HepG2 (cell line): Measurements from ENCODE around the gene NDUFS1. TPM values are rescaled to one million over a fixed set of nuclear protein-coding genes. Genes with fewer than 3 reads are reported as not detected.
A peak's percentile ranks its signal among the peaks of the same experiment; 100 is the strongest.

Experiments used
- FOXC1 ChIP-seq: sonication (generic); formaldehyde crosslinking; IDR thresholded peaks from 2 replicates; pipeline ENCODE4 v1.8.0; 2022; ENCODE audit warnings: mild to moderate bottlenecking, missing genetic modification reagents, borderline replicate concordance
- MIXL1 ChIP-seq: IDR thresholded peaks from 2 replicates; pipeline ENCODE4 v1.6.1; 2016
- PRDM10 ChIP-seq: sonication (generic); formaldehyde crosslinking; IDR thresholded peaks from 2 replicates; pipeline ENCODE4 v1.4.0; 2020; ENCODE audit warnings: low read depth, missing genetic modification reagents
- SMARCC2 ChIP-seq: fragments of 450-650 bp; IDR thresholded peaks from 2 replicates; pipeline ENCODE4 v1.6.1; 2017; ENCODE audit warnings: antibody characterized with exemption, mild to moderate bottlenecking
- TBX2 ChIP-seq: sonication (generic); formaldehyde crosslinking; IDR thresholded peaks from 2 replicates; pipeline ENCODE4 v1.5.0; 2020; ENCODE audit warnings: missing genetic modification reagents, mild to moderate bottlenecking, borderline replicate concordance
- U2AF2 ChIP-seq: fragments of 200-400 bp; formaldehyde crosslinking; IDR thresholded peaks from 2 replicates; pipeline ENCODE4 v1.6.1; 2017; ENCODE audit warnings: low read depth, mild to moderate bottlenecking, low read length
- ZBTB7B ChIP-seq: sonication (generic); formaldehyde crosslinking; IDR thresholded peaks from 2 replicates; pipeline ENCODE4 v1.4.0; 2020; ENCODE audit warnings: missing genetic modification reagents
- ZNF556 ChIP-seq: sonication (generic); formaldehyde crosslinking; IDR thresholded peaks from 2 replicates; pipeline ENCODE4 v1.4.0; 2020; ENCODE audit warnings: mild to moderate bottlenecking, missing genetic modification reagents, borderline replicate concordance
- ZNF605 ChIP-seq: sonication (generic); formaldehyde crosslinking; IDR thresholded peaks from 2 replicates; pipeline ENCODE4 v1.8.0; 2022; ENCODE audit warnings: mild to moderate bottlenecking, missing genetic modification reagents
- polyA plus RNA-seq, 8 experiments: library from polyadenylated mRNA; depleted of rRNA in 3 of 8; stranded (reverse) in 7 of 8; unstranded in 1 of 8; fragments of >200 nt; fragmentation: Illumina TruSeq in 4 of 8; extraction: Trizol in 4 of 8; gene quantifications; 2 replicates each; pipeline versions ENCODE4 v1.2.1 to v1.2.3, GENCODE V29; 2011 to 2016; ENCODE audit warnings: low read depth in 4 of 8, missing spikeins in 1 of 8, mixed read lengths in 1 of 8; ENCODE audit not compliant: insufficient read depth in 1 of 8
- total RNA-seq, 5 experiments: library from RNA; depleted of rRNA; stranded (reverse); fragments of >200 nt; fragmentation: Illumina TruSeq; extraction: Trizol; gene quantifications; 2 replicates each; pipeline ENCODE4 v1.2.3, GENCODE V29; 2016; ENCODE audit warnings: low read depth in 1 of 5
- TF ChIP-seq, protein P1 (sequence below), 2 experiments: sonication (generic) in 1 of 2; formaldehyde crosslinking in 1 of 2; IDR thresholded peaks; 2 replicates each; pipeline versions ENCODE4 v1.4.0 to v1.6.1; 2018 to 2020; ENCODE audit warnings: missing genetic modification reagents in 2 of 2, borderline replicate concordance in 1 of 2, low read depth in 1 of 2, mild to moderate bottlenecking in 1 of 2, missing biosample characterization in 1 of 2
- TF ChIP-seq, protein P2 (sequence below): sonication (generic); formaldehyde crosslinking; IDR thresholded peaks from 2 replicates; pipeline ENCODE4; 2020; ENCODE audit warnings: missing genetic modification reagents, mild to moderate bottlenecking, borderline replicate concordance
- TF ChIP-seq, protein P3 (sequence below): sonication (generic); formaldehyde crosslinking; IDR thresholded peaks from 2 replicates; pipeline ENCODE4 v1.4.0; 2020; ENCODE audit warnings: mild to moderate bottlenecking, missing genetic modification reagents

The NDUFS1 gene
- total and polyA plus RNA-seq, 2 of the 13 experiments (the other 11 are each of a cell fraction or from before 2014, with no cell fraction given), result 139 to 242 TPM

DNA sequence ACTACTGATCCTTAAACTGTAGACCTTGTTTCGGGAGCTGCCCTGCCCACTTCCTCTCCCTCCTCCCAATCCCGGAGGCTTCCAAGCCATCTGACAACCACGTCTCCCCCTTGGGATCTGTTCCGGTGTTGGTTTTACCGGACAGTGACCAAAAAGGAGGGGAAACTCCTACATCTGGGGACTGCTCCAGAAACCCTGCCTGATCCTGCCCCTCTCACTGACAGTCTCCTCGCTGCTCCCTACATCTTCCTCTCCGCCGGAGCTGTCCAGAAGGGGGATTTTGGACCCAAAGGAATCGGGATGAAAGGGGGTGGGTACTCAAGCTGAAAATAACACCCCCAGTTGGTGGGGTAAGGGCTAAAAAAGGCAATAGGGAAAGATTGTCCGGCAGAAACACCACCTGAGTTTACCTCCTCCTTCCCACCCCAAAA is 74.8 kb downstream of the NDUFS1 start (continued):
- peak; percentile 48; the same call in 1 of the 2 replicates for TF ChIP-seq FOXC1 (CRISPR knock-in tag)
- TF ChIP-seq, protein P1, sequence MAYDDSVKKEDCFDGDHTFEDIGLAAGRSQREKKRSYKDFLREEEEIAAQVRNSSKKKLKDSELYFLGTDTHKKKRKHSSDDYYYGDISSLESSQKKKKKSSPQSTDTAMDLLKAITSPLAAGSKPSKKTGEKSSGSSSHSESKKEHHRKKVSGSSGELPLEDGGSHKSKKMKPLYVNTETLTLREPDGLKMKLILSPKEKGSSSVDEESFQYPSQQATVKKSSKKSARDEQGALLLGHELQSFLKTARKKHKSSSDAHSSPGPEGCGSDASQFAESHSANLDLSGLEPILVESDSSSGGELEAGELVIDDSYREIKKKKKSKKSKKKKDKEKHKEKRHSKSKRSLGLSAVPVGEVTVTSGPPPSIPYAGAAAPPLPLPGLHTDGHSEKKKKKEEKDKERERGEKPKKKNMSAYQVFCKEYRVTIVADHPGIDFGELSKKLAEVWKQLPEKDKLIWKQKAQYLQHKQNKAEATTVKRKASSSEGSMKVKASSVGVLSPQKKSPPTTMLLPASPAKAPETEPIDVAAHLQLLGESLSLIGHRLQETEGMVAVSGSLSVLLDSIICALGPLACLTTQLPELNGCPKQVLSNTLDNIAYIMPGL (CRISPR knock-in tag; IDR thresholded peaks at IDR 0.05; ENCODE audit: borderline replicate concordance in 1 of 2, low read depth in 1 of 2), result peak in 1 of 2 experiments; percentile 35; a peak in 1 of 4 replicates
- 0 out of 2 replicates have a peak, but pooled peaks have one; percentile 43 for TF ChIP-seq ZNF556 (CRISPR knock-in tag)
- TF ChIP-seq TBX2, result peak; percentile 47; the same call in 1 of the 2 replicates
- 0 out of 2 replicates have a peak, but pooled peaks have one; percentile 53 for TF ChIP-seq U2AF2
- TF ChIP-seq ZBTB7B (CRISPR knock-in tag), result 0 out of 2 replicates have a peak, but pooled peaks have one; percentile 48
- TF ChIP-seq, protein P2, sequence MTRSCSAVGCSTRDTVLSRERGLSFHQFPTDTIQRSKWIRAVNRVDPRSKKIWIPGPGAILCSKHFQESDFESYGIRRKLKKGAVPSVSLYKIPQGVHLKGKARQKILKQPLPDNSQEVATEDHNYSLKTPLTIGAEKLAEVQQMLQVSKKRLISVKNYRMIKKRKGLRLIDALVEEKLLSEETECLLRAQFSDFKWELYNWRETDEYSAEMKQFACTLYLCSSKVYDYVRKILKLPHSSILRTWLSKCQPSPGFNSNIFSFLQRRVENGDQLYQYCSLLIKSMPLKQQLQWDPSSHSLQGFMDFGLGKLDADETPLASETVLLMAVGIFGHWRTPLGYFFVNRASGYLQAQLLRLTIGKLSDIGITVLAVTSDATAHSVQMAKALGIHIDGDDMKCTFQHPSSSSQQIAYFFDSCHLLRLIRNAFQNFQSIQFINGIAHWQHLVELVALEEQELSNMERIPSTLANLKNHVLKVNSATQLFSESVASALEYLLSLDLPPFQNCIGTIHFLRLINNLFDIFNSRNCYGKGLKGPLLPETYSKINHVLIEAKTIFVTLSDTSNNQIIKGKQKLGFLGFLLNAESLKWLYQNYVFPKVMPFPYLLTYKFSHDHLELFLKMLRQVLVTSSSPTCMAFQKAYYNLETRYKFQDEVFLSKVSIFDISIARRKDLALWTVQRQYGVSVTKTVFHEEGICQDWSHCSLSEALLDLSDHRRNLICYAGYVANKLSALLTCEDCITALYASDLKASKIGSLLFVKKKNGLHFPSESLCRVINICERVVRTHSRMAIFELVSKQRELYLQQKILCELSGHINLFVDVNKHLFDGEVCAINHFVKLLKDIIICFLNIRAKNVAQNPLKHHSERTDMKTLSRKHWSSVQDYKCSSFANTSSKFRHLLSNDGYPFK (CRISPR knock-in tag), result peak; percentile 57; the same call in 1 of the 2 replicates
- peak; percentile 61; the same call in 1 of the 2 replicates for TF ChIP-seq PRDM10 (CRISPR knock-in tag)
- TF ChIP-seq ZNF605, result peak; percentile 48; the same call in 1 of the 2 replicates
- TF ChIP-seq MIXL1 (CRISPR knock-in tag), result peak; percentile 41; the same call in 1 of the 2 replicates
- TF ChIP-seq SMARCC2, result no peak
- TF ChIP-seq, protein P3, sequence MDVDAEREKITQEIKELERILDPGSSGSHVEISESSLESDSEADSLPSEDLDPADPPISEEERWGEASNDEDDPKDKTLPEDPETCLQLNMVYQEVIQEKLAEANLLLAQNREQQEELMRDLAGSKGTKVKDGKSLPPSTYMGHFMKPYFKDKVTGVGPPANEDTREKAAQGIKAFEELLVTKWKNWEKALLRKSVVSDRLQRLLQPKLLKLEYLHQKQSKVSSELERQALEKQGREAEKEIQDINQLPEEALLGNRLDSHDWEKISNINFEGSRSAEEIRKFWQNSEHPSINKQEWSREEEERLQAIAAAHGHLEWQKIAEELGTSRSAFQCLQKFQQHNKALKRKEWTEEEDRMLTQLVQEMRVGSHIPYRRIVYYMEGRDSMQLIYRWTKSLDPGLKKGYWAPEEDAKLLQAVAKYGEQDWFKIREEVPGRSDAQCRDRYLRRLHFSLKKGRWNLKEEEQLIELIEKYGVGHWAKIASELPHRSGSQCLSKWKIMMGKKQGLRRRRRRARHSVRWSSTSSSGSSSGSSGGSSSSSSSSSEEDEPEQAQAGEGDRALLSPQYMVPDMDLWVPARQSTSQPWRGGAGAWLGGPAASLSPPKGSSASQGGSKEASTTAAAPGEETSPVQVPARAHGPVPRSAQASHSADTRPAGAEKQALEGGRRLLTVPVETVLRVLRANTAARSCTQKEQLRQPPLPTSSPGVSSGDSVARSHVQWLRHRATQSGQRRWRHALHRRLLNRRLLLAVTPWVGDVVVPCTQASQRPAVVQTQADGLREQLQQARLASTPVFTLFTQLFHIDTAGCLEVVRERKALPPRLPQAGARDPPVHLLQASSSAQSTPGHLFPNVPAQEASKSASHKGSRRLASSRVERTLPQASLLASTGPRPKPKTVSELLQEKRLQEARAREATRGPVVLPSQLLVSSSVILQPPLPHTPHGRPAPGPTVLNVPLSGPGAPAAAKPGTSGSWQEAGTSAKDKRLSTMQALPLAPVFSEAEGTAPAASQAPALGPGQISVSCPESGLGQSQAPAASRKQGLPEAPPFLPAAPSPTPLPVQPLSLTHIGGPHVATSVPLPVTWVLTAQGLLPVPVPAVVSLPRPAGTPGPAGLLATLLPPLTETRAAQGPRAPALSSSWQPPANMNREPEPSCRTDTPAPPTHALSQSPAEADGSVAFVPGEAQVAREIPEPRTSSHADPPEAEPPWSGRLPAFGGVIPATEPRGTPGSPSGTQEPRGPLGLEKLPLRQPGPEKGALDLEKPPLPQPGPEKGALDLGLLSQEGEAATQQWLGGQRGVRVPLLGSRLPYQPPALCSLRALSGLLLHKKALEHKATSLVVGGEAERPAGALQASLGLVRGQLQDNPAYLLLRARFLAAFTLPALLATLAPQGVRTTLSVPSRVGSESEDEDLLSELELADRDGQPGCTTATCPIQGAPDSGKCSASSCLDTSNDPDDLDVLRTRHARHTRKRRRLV (CRISPR knock-in tag), result no peak
